Right atrium auricular region (tissue), 2 donors: Measurements from ENCODE around the gene CRABP1. TPM values are rescaled to one million over a fixed set of nuclear protein-coding genes. Genes with fewer than 3 reads are reported as not detected.

Experiments used
- DNase-seq: peaks from one replicate; pipeline ENCODE4 v3.0.0-alpha.2; 2019; ENCODE audit warnings: low spot score
- H3K27ac ChIP-seq, 2 donors: fragments of 200-600 bp; sonication (generic); 1 replicate in 1 of 2; 2 replicates in 1 of 2; pipeline ENCODE4 v1.5.1; 2016 to 2019
- H3K27me3 ChIP-seq, 2 donors: fragments of 200-600 bp; sonication (generic); one replicate each; pipeline versions ENCODE4 v1.5.1 to v1.6.0; 2017 to 2019
- H3K36me3 ChIP-seq: fragments of 200-600 bp; sonication (generic); one replicate; pipeline ENCODE4 v1.5.1; 2016
- H3K4me1 ChIP-seq, 2 donors: fragments of 200-600 bp; sonication (generic); one replicate each; pipeline versions ENCODE4 v1.5.1 to v1.6.0; 2017 to 2019
- H3K4me3 ChIP-seq, 2 donors: fragments of 200-600 bp; sonication (generic); 1 replicate in 1 of 2; 2 replicates in 1 of 2; pipeline ENCODE4 v1.5.1; 2017 to 2019; ENCODE audit warnings: mild to moderate bottlenecking in 1 of 2, moderate library complexity in 1 of 2
- H3K9me3 ChIP-seq, 2 donors: fragments of 200-600 bp; sonication (generic); one replicate each; pipeline ENCODE4 v1.5.1; 2019
- CTCF ChIP-seq, 2 donors: fragments of 200-600 bp; sonication (generic); IDR thresholded peaks; one replicate each; pipeline ENCODE4 v1.5.1; 2019; ENCODE audit warnings: antibody characterized with exemption in 2 of 2
- total RNA-seq, 2 donors: library from RNA; depleted of rRNA; stranded (reverse); fragments of >200 nt; gene quantifications; one replicate each; pipeline ENCODE4 v1.1.0, GENCODE V29; 2016

CRABP1 gene
- total RNA-seq, 2 donors from 2014 or later: not detected

DNA sequence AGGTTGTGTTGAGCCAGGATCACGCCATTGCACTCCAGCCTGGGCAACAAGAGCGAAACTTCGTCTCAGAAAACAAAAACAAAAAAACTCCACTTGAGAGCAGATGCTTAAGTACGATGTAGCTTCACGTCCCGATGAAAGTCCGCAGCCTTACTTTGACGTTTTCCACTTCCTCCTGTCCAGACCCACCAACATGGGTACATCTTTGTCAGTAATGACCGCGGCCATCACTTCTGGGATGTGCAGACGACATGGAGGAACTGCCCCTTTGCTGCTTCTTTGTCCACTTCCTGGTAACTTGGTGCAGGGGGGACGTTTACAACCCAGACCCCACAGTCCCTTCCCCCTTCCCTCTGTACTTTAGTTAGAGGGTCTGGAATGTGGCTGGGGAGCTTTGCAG lies 48.7 kb downstream of the CRABP1 start:
- Histone ChIP-seq H3K4me1 (no peaks in the 10 kb centered on the region), H3K36me3 (no peaks in the 10 kb centered on the region), H3K27ac (no peak overlapping the region), H3K9me3 (no peaks in the 10 kb centered on the region), H3K27me3 (no peaks in the 10 kb centered on the region), H3K4me3 (no peak overlapping the region)
- TF ChIP-seq CTCF (IDR thresholded peaks at IDR 0.05): no peak
- no peak for DNase-seq

GRCh38 chr15:78389322-78389721 lies 49.2 kb downstream of the CRABP1 start:
- Histone ChIP-seq H3K27me3 (no peaks in the 10 kb centered on the region), H3K4me1 (no peaks in the 10 kb centered on the region), H3K27ac (no peak overlapping the region), H3K36me3 (no peaks in the 10 kb centered on the region), H3K9me3 (no peaks in the 10 kb centered on the region), H3K4me3 (no peak overlapping the region)
- DNase-seq: no peak
- TF ChIP-seq CTCF (IDR thresholded peaks at IDR 0.05): no peak

DNA sequence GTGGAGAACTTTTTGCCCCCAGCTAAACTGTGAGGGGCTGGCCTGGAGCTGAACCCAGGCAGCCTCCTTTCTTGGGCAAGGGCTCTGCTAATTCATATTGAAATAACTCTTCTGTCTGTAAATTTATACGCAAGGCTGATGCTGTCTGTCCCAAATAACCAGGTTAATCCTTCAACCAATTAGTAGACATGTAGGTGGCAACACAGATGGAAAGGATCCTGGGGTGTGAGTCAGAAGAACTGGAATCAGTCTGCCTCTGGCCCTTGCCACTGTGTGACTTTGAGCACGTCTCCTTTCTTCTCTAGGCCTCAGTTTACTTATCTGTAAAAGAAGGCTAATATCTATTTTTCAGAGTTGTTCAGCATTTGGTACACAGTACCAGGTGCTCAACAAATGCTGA lies 49.6 kb downstream of the CRABP1 start:
- TF ChIP-seq CTCF (IDR thresholded peaks at IDR 0.05): no peak
- no peak for DNase-seq
- Histone ChIP-seq H3K36me3 (no peaks in the 10 kb centered on the region), H3K9me3 (no peaks in the 10 kb centered on the region), H3K4me1 (no peaks in the 10 kb centered on the region), H3K4me3 (no peak overlapping the region), H3K27ac (no peak overlapping the region), H3K27me3 (no peaks in the 10 kb centered on the region)

DNA sequence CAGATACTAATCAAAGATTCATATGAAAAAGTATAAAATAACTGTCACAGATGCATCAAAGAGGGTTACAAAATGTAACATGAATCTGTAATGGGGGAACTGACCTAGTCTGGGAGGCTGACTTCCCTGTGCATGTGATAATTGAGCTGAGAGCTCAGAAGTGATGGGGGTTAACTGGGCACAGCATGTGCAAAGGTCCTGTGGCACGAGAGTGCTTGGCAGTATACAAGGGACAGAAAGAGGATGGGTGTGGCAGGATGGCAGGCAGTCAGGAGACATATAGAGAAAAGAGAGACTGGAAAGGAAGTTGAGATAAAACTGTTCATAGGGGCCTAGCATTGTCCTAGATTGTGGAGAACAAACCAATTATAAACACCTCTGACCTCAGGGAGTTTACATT lies 50.1 kb downstream of the CRABP1 start:
- TF ChIP-seq CTCF (IDR thresholded peaks at IDR 0.05): no peak
- Histone ChIP-seq H3K4me1 (no peaks in the 10 kb centered on the region), H3K27ac (no peak overlapping the region), H3K9me3 (no peaks in the 10 kb centered on the region), H3K27me3 (no peaks in the 10 kb centered on the region), H3K4me3 (no peak overlapping the region), H3K36me3 (no peaks in the 10 kb centered on the region)
- DNase-seq: no peak

DNA sequence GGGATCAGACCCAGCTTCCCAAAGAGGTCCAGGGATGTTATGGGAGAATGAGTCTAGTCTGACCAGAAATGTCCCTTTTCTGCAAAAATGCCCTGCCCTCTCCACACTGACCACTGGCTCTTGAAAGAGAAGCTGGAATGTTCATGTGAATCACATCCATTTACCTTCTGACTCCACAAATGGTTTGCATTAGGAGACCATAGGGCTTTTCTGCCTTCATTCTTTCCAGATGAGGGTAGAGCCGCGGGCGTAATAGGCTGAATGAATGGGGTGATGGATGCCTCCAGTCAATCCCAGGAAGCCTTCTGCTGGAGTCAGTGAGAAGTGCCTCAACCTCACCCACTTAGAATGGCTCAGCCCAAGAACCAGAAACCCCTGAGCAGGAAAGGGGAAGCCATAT lies 50.7 kb downstream of the CRABP1 start:
- Histone ChIP-seq H3K36me3 (no peaks in the 10 kb centered on the region), H3K4me3 (no peak overlapping the region), H3K27ac (no peak overlapping the region), H3K27me3 (no peaks in the 10 kb centered on the region), H3K4me1 (no peaks in the 10 kb centered on the region), H3K9me3 (no peaks in the 10 kb centered on the region)
- no peak for TF ChIP-seq CTCF (IDR thresholded peaks at IDR 0.05)
- DNase-seq: no peak

- no peaks in the 10 kb centered on the region for H3K4me1 ChIP-seq
- no peak for DNase-seq
- H3K27ac ChIP-seq: no peak overlapping the region
- no peak overlapping the region for H3K4me3 ChIP-seq
- no peak for TF ChIP-seq CTCF (IDR thresholded peaks at IDR 0.05)
- H3K36me3 ChIP-seq: no peaks in the 10 kb centered on the region
- no peaks in the 10 kb centered on the region for H3K27me3 ChIP-seq
- no peaks in the 10 kb centered on the region for H3K9me3 ChIP-seq
Measured at GRCh38 chr15:78391781-78392180, 51.6 kb downstream of the CRABP1 start.
